ENCODE data around the gene SAFB.

Gene SAFB

GRCh38 chr19:5627395-5627904 lies 4.6 kb downstream of the SAFB start:
- DNase-seq (ENCODE audit: low spot score) = peak; percentile 74

- DNase-seq (ENCODE audit: low spot score) = no peak
Measured at GRCh38 chr19:5628461-5628860, 5.6 kb downstream of the SAFB start.

GRCh38 chr19:5628919-5629481 lies 6.1 kb downstream of the SAFB start:
- no peak for DNase-seq (ENCODE audit: low spot score)

DNA sequence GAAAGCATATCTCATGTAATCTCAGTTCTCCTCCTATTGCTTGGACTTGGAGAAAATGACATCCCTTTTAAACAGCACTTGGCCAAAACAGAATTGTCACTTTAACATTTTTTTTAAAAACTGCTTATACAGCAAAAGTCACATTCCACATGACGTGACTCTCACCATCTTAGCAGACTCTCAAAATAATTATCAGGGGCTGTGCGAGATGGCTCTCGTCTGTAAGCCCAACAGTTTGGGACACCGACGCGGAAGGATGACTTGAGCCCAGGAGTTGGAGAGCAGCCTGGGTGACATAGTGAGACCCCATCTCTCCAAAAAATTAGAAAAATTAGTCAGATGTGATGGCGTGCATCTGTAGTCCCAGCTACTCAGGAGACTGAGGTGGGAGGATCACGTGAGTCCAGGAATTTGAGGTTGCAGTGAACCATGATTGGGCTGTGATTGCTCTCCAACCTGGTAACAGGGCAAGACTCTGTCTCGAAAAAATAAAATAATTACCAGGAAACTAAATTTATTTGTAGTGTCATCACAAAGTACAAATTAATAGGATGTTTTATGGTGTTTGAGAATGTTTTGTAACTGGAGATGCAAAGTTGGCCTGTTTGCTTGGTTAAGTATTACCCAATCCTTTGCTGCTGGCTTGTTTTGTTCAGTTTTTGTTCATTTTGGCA lies 8.8 kb downstream of the SAFB start:
- DNase-seq (ENCODE audit: low spot score) = no peak

DNA sequence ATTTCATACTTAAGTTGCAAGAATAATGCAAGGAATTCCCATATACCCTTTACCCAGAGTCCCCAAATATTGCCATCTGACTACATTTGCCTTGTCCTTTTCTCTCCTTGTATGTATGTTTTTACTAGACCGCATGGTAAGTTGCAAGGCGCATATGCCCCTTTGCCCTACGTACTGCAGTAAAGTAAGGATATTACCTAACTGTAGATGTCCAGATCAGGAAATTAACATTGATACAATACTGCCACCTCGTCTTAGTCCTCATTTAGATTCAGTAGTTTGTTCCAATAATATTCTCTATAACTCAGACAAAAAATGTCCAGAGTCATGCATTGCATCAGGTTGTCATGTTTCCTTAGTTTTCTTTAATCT lies 9.3 kb downstream of the SAFB start:
- no peak for DNase-seq (ENCODE audit: low spot score)

DNA sequence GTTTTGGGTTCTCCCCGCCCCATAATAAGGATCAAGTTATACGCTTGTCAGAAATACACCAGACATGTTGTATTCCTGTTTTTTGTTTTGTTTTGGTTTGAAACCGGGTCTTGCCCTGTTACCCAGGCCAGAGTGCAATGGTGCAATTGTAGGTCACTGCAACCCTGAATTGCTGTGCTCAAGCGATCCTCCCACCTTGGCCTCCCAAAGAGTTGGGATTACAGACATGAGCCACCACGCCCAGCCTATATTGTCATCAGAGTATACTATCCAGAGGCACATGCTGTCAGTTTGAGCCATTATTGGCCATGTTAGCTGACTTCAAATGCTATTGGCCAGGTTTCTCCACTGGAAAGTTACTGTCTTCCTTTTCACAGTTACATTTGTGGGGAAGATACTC lies 9.8 kb downstream of the SAFB start:
- no peak for DNase-seq (ENCODE audit: low spot score)

DNA sequence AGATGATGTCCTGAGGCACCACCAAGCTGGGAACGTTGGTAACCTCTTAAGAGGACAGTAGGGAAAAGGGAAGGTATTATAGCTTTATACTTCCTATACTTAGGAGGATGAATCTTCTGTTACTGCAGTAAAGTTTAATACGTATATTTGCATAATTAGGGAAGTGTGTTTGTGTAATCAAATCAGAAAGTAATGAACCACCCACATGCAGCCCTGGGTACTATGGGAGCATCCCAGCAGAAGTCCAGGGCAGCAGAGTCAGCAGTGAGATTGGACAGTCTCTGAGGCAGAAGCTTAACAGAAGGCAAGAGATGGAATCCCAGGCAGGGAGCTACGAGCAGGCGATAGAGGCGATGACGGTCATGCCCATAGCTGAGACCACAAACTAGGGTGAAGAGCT lies 12.5 kb downstream of the SAFB start:
- DNase-seq (ENCODE audit: low spot score) = no peak

DNA sequence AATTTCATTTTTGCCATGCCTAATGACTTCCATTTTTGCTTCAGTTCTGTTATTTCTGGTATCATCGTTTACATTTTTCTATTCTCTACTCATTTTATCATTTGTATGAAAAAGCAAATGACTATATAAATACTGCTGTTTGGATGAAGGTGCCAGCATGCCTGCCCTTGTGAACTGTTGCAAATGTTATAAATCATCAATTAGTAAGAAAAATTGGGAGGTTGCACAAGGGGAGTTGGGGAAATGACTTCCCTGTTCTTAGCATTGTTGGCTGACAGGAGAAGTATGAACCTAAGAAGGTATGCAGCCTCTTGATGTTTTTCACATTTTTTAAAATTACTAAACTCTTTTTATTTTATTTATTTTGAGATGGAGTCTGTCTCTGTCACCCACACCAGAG lies 15.1 kb downstream of the SAFB start:
- no peak for DNase-seq (ENCODE audit: low spot score)

- DNase-seq (ENCODE audit: low spot score) = no peak
Measured at GRCh38 chr19:5641171-5641570, 18.3 kb downstream of the SAFB start.

DNA sequence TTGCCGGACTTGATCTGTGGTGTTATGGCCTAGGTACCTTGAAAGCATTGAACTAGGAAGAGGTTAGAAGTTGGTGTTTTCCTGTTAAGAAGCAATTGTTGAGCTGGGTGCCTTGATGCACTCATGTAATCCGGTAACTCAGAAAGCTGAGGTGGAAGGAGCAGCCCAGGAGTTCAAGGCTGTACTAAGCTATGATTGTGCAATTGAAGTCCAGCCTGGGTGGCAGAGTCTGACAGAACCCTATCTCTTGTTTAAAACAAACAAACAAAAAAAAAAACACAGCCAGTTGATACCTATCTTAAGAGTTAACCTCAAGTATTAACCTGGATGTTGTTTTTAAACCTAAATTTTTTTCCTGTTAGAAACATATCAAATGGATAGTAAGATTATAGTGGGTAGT lies 19.3 kb downstream of the SAFB start:
- no peak for DNase-seq (ENCODE audit: low spot score)

GRCh38 chr19:5643060-5643459 lies 20.2 kb downstream of the SAFB start:
- DNase-seq (ENCODE audit: low spot score) = no peak

DNA sequence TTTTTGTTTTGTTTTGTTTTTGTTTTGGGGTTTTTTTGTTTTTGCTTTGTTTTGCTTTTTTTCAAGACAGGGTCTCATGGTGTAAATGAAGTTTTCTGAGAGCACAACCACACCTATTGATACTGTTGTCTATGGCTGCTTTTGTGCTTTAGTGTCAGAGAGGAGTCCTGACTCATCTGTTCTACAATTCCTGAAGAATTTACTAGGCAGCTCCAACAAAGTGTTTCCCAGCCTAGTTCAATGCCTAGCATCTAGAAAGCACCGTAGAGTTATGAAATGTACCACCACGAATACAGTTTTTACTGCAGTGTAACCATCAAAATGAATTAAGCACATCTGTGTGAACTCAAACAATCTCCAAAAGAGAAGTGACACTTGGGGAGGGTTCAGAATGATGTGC lies 21.2 kb downstream of the SAFB start:
- DNase-seq (ENCODE audit: low spot score) = no peak

GRCh38 chr19:5645409-5645808 lies 22.5 kb downstream of the SAFB start:
- DNase-seq (ENCODE audit: low spot score) = no peak

GRCh38 chr19:5646703-5647102 lies 23.8 kb downstream of the SAFB start:
- no peak for DNase-seq (ENCODE audit: low spot score)

DNA sequence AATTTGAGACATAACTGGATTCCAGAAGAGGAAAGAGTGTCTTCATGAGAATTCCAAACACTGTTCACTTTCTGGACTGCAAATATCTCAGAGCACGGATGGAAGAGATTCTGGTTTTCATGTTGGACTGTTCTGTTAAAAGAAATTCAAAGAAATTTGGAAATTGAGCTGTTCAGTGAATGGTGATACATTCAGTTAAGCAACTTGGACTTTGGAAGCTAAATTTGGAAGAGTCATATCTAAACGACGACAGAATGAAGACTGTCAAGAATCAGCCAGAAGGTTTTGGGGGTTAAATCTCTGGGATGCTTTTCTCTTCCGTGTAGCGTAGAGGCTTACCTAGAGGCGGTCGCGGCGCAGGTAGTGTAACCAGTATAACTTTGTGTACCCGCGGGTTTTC lies 25.6 kb downstream of the SAFB start:
- DNase-seq (ENCODE audit: low spot score) = no peak

- DNase-seq (ENCODE audit: low spot score) = no peak
Measured at GRCh38 chr19:5651361-5651760, 28.5 kb downstream of the SAFB start.

GRCh38 chr19:5652261-5652660 lies 29.4 kb downstream of the SAFB start:
- DNase-seq (ENCODE audit: low spot score) = peak; percentile 62

DNA sequence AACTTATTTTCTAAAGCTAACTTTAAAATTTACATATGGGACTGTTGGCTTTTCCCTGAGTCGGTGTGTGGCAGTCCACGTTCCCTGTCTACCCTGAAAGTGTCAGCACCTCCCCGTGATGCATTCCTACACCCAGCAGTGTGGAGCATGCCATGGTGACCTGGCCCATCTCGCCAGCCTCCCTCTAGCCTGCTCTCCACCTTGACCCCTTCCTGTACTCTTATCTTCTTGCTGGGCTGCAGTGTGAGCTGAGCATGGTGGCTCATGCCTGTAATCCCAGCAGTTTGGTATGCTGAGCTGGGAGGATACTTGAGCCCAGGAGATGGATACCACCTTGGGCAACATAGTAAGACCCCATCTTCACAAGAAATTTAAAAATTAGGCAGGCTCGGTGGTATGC lies 32.0 kb downstream of the SAFB start:
- no peak for DNase-seq (ENCODE audit: low spot score)

DNA sequence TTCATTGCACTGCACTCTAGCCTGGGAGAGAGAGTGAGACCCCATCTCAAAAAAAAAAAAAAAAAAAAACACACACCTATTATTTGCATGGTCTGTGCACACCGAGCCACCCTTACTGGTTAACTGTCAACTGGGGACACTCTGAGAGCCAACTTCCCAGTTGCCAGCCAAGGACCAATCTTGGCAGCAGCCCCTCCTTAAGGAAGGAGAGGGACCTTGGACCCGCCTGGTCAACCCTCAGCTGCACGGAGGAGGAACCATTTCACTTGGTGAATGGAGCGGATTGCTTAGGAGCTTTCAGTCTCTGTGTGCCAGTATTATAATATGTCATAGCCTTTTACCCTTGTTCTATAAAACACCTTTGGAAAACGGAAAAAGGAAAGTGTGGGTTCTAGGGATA lies 32.5 kb downstream of the SAFB start:
- DNase-seq (ENCODE audit: low spot score) = no peak

GRCh38 chr19:5661483-5661882 lies 38.6 kb downstream of the SAFB start:
- no peak for DNase-seq (ENCODE audit: low spot score)

- DNase-seq (ENCODE audit: low spot score) = no peak
Measured at GRCh38 chr19:5663904-5664303, 41.0 kb downstream of the SAFB start.

GRCh38 chr19:5664515-5664914 lies 41.6 kb downstream of the SAFB start:
- DNase-seq (ENCODE audit: low spot score) = no peak

DNA sequence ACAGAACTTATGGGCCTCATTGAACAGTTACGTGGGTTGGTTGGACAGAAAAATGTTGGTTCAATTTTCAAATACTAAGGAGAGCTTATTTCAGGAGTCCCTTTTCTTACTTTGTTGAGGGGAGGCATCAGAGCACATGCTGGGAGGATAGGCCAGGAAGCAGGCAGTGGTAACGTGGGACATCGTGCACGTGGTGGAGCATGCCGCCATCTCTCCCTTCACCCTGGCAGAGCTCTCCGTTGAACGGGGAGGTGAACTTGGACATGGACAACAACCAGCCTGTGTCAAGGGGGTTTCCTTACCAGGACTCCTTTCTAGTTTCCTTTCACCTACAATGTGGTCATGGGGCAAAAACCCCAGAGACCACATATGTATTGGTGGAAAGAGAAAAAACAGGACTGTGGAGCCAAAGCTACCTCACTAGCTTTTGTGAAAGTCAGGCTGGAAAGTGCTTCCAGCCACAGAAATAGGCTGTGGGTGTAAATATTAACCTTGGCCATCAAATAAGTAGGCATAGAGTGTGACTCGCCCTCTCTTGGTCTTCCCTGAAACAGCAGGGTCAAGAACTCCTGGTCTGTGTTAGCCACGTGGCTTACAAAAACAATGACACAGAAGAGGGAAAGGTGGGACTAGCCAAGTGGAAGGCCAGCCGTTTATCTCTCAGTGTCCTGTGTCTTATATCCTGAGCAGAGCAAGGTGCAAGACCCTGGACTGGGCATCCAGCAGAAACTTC lies 43.1 kb downstream of the SAFB start:
- DNase-seq (ENCODE audit: low spot score) = no peak

Measured in D341Med (cell line).